ENCODE measurements around the gene ETF1.

DNA sequence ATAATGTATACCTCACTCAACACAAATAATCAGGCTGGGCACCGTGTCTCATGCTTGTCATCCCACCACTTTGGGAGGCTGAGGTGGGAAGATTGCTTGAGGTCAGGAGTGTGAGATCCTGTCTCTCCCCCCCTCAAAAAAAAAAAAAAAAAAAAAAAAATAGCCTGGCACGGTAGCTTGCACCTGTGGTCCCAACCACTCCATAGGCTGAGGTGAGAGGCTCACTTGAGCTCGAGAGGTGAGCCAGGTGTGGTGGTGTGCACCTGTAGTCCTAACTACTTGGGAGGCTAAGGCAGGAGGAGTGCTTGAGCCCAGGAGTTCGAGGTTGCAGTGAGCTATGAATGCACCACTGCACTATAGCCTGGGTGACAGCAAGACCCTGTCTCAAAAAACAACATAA is 9.6 kb upstream of the ETF1 start:
- TF ChIP-seq, protein P1, sequence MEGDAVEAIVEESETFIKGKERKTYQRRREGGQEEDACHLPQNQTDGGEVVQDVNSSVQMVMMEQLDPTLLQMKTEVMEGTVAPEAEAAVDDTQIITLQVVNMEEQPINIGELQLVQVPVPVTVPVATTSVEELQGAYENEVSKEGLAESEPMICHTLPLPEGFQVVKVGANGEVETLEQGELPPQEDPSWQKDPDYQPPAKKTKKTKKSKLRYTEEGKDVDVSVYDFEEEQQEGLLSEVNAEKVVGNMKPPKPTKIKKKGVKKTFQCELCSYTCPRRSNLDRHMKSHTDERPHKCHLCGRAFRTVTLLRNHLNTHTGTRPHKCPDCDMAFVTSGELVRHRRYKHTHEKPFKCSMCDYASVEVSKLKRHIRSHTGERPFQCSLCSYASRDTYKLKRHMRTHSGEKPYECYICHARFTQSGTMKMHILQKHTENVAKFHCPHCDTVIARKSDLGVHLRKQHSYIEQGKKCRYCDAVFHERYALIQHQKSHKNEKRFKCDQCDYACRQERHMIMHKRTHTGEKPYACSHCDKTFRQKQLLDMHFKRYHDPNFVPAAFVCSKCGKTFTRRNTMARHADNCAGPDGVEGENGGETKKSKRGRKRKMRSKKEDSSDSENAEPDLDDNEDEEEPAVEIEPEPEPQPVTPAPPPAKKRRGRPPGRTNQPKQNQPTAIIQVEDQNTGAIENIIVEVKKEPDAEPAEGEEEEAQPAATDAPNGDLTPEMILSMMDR (IDR thresholded peaks at IDR 0.05), result no peak
- no peak for TF ChIP-seq POLR2AphosphoS5 (IDR thresholded peaks at IDR 0.05)
- TF ChIP-seq POLR2A (IDR thresholded peaks at IDR 0.05), result no peak
